GM12801 (cell line): ENCODE measurements around the gene KCNJ6.

Experiments
- TF ChIP-seq, protein P1 (sequence below): IDR thresholded peaks from one replicate; pipeline ENCODE4 v1.5.1; 2011; ENCODE audit warnings: control low read depth; ENCODE audit not compliant: insufficient read length; ENCODE audit errors: extremely low read depth

KCNJ6 gene

DNA sequence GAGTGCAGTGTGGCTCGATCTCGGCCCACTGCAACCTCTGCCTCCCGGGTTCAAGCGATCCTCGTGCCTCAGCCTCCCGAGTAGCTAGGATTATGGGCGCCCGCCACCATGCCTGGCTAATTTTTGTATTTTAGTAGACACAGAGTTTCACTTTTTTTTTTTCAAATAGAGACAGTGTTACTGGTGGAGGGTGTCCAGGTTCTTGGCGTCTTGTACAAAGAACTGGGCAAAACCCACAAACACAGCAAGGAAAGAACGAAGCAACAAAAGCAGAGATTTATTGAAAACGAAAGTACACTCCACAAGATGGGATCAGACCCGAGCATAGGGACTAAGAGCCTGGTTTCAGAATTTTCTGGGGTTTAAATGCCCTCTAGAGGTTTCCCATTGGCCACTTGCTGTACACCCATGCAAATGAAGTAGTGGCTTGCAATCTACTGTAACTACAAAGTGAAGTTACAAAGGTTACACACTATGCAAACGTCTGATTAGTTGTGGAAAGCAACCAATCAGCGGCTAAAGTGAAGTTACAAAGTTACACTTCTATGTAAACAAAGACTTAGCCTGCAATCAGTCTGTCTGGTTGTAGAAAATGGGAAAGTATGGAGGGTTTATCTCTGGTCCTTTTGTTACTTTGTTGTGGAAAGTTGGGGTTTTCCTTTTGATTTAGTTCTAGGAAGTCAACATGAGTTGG lies 350.6 kb downstream of the KCNJ6 start:
- TF ChIP-seq, protein P1, sequence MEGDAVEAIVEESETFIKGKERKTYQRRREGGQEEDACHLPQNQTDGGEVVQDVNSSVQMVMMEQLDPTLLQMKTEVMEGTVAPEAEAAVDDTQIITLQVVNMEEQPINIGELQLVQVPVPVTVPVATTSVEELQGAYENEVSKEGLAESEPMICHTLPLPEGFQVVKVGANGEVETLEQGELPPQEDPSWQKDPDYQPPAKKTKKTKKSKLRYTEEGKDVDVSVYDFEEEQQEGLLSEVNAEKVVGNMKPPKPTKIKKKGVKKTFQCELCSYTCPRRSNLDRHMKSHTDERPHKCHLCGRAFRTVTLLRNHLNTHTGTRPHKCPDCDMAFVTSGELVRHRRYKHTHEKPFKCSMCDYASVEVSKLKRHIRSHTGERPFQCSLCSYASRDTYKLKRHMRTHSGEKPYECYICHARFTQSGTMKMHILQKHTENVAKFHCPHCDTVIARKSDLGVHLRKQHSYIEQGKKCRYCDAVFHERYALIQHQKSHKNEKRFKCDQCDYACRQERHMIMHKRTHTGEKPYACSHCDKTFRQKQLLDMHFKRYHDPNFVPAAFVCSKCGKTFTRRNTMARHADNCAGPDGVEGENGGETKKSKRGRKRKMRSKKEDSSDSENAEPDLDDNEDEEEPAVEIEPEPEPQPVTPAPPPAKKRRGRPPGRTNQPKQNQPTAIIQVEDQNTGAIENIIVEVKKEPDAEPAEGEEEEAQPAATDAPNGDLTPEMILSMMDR: no peak

DNA sequence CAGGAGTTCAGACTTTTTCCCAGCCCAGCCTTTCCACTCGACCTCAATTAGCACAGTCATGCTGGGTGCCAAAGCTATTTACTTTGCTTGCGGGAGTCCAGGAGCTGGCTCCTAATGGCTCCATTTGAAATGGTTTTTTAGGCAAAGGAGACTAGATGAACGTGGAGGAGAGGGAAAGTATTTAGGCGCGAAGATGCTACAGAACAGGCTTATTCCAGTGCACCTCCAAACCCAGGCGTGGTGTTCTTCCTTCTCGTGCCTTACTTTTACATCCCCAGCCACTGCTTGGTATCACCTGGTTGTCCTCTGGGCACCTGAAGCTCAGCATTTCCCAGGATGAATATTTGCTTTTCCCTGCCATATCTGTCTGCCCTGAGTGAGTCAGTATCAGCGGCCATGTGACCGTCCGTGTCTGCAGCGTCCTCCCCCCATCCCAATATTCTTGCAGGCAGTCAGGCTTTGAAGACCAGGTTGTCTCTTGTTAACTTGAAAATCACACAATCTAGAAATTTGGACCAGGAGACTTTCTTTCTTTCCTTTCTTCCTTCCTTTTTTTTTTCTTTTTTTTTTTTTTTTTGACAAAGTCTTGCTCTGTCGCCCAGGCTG lies 351.2 kb downstream of the KCNJ6 start:
- TF ChIP-seq, protein P1: no peak

DNA sequence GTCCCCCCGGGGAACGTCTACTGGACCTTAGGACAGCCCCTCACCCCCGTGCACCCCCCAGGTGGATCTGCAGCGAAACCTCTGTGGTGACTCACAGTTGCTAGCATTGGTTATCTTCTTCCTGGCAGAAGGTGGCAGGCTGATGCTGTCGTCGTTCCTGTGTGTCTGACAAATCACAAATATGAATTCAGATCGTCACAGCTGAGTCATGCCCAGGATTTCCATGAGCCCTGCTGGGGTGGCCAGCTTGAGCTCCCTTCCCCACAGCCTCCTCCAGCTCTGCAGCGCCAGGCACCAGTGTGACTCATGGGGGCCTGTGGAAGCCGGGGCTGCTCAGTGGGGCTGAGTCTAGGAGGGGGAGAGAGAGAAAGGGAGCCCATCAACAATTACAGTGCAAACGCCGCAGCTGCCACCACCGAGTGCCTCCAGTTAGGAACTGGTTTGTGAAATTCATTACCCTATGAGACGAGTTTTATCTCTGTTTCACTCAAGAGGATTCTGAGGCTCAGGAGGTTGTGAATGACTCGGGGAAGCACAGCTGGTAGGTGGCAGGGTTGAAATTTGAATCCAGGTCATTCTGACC lies 351.8 kb downstream of the KCNJ6 start:
- TF ChIP-seq, protein P1: no peak

DNA sequence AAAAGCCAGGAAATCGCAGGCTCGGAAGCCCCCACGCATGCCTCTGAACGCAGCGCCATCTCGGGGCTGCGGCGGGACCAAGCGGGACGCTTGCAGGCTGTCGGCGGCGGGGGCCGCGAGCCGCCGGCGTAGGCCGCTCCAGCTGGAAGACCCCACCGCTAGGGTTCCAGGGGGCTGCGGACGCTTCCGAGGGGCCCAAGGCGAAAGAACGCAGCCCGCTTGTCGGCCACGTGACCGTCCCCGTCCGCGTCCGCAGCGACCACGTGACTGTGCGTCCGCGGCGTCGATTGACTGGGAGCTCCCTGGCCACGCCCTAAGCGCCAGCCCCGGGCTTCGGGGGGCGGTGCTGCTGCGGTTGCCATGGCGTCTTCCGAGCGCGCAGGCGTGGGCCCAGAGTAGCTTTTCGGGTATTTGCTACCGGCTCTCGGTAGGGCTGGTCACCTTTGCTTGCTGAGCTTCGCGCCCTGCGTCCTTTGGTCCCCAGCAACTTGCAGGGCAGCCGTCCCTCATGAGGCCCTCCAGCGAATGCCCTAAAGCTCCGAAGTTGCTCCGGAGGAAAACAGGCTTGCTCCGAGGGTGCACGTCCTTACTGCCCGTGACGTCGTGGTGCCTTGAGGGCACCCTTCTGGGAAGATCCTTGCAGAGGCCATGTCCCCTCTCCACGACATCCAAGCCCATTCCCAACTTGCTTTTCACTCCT lies 352.5 kb downstream of the KCNJ6 start:
- TF ChIP-seq, protein P1: no peak

DNA sequence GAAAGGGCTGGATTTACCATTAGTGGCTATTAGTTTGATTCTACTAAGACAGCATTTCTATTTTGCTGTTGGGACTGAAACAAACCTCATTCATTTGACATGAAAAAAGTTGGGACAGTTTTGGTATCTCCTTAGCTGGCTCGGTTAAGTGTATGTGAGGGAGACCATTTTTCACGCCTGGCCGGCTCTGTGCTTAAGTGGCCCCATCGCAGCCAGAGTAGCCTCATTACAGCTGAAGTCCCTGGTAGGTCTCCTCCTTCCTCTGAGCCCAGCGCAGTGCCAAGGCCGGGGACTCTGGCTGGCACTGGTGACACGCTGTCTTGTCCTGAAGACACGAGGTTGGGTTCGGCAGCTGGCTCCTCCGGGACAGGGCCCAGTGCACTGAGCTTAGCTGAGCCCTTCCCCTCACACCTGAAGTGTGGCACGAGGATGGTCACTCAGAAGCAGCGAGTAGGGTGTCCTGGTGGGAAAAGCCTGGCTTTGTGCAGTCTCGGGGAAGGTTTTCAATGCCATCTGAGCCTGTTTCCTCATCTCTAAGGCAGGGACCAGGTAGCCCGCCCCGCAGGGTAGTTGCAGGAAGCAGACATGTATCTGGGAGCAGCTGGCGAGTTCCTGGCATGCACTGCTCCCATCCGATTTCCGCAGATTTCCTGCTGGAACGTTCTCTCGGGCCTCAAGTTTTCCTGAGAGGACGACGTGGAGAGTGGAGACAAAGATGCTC lies 353.2 kb downstream of the KCNJ6 start:
- TF ChIP-seq, protein P1: no peak

DNA sequence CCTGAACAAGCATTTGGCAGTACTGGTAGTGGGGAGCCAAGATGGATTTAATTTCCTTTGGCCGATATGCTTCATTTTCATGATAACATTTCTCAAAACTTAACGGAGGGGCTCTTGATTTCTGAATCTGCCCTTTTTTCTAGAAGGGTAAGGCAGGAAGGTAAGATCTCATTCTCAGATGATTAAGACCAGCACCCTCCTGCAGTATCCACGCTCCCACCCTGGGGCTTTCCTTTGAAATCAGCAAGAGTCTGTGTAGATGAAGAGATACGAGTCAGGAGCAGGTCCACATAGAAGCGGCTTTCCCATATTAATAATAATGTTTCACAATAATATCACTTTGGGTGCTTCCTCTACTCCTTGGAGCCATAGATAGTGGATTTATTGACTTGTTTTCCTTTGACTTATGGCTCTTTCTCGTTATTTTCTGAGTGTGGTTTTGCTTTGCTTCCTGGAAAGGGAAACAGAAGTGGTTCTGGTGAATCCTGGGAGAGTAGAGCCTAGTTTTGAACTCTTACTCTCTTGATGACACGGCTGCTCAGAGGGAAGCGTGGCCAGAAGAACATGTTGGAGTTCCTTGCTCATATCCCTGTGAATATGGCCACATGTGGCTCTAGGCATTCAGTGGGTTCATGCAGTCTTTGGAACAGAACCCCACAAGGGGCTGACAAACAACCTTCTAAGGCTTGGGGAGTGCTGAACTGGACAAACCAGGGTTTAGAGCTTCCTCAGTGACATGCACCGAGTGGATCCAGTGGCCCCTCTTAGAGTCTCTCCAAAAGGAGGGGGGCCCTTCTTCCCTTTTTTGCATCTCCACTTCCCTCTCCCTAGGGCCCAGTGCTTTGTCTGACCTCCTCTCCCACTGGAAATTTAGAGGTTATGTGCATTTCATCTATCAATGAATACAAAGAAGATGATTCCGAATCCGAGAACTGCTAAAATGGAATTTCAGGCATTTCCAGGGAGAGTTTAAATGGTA lies 354.0 kb downstream of the KCNJ6 start:
- TF ChIP-seq, protein P1: no peak
